Fibroblast of mammary gland (primary cell): Measurements from ENCODE around the gene DZIP1.
A peak's percentile ranks its signal among the peaks of the same experiment; 100 is the strongest.

ENCODE experiments used
- DNase-seq: peaks from one replicate; pipeline ENCODE4 v3.0.0-alpha.2; 2010; ENCODE audit warnings: low read depth
- H3K4me3 ChIP-seq: 2 replicates; pipeline ENCODE4 v1.5.1; 2011; ENCODE audit warnings: low read depth, mild to moderate bottlenecking, low read length, moderate library complexity; ENCODE audit not compliant: control insufficient read depth
- TF ChIP-seq, protein P1 (sequence below): conservative IDR thresholded peaks from 2 replicates; pipeline ENCODE4 v1.5.1; 2011; ENCODE audit warnings: low read depth, low read length, inconsistent platforms; ENCODE audit not compliant: control insufficient read depth, insufficient read depth

The DZIP1 gene

GRCh38 chr13:95627590-95627989, 16.9 kb downstream of the DZIP1 start:
- peak; percentile 73 for DNase-seq

DNA sequence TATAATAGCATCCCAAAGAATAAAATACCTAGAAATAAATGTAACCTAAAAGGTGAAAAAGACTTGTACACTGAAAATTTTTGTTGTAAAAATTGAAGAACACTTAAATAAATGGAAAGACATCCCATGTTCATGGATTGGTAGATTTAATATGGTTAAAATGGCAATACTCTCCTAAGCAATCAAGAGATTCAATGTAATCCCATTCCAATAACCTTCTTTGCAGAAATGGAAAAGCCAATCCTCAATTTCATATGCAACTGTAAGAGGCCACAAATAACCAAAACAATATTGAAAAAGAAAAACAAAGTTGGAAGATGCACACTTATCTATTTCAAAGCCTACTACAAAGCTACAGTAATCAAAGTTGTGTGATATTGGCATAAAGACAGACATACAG, 17.7 kb downstream of the DZIP1 start:
- TF ChIP-seq, protein P1, sequence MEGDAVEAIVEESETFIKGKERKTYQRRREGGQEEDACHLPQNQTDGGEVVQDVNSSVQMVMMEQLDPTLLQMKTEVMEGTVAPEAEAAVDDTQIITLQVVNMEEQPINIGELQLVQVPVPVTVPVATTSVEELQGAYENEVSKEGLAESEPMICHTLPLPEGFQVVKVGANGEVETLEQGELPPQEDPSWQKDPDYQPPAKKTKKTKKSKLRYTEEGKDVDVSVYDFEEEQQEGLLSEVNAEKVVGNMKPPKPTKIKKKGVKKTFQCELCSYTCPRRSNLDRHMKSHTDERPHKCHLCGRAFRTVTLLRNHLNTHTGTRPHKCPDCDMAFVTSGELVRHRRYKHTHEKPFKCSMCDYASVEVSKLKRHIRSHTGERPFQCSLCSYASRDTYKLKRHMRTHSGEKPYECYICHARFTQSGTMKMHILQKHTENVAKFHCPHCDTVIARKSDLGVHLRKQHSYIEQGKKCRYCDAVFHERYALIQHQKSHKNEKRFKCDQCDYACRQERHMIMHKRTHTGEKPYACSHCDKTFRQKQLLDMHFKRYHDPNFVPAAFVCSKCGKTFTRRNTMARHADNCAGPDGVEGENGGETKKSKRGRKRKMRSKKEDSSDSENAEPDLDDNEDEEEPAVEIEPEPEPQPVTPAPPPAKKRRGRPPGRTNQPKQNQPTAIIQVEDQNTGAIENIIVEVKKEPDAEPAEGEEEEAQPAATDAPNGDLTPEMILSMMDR, result no peak
- H3K4me3 ChIP-seq, result no peak overlapping the region
- DNase-seq, result no peak

More at GRCh38 chr13:95627590-95627989, 16.9 kb downstream of the DZIP1 start:
- no peak overlapping the region for H3K4me3 ChIP-seq
- TF ChIP-seq, protein P1, result no peak

DNA sequence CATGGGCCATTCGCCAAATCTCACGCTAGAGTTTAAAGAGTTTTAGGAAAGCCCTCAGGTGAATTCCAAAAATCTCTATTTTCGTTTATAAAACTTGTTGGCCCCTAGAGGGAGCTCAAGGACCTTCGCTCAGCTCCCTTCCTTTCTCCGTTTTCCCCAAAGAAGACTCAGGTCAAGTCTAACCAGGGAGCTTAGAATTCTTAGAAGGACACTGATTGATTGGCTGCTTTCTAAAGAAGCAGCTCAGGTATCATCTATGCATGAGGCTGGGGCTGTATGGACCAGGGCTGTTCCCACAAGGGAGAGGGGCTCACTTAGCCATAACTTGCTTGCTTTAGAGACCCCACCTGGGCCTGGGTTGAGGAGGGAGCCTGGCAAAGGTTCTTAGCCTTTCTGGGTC, 20.5 kb downstream of the DZIP1 start:
- no peak overlapping the region for H3K4me3 ChIP-seq
- TF ChIP-seq, protein P1, result peak; percentile 73
- DNase-seq, result peak; percentile 65

DNA sequence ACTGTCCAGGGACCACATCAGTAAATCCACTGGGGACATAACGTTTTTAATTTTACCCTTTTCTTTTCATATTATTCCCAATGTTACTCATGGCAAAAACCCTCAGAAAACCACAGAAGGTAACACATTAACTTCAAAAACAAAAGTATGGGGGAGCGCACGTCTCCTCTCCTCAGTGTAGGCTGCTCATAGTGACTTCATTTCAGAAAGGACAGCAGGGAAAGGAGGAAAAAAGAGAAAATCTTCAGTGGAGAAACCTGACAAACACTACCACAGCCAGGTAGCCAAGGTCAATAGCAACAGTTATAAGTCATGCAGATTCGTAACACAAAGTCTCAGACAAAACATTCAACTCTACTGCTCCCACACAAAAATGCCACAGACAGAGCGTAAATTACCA, 21.4 kb downstream of the DZIP1 start:
- no peak overlapping the region for H3K4me3 ChIP-seq
- TF ChIP-seq, protein P1, result no peak
- no peak for DNase-seq

- no peak for DNase-seq
- TF ChIP-seq, protein P1, result no peak
- no peak overlapping the region for H3K4me3 ChIP-seq
These were observed 23.5 kb downstream of the DZIP1 start for GRCh38 chr13:95620825-95621498.

- no peak for DNase-seq
- no peak overlapping the region for H3K4me3 ChIP-seq
- TF ChIP-seq, protein P1, result no peak
These were observed 24.3 kb downstream of the DZIP1 start for GRCh38 chr13:95620030-95620824.
